Renal pelvis (tissue), 4 donors: ENCODE measurements around the gene NOP53. TPM values are rescaled to one million over a fixed set of nuclear protein-coding genes. Genes with fewer than 3 reads are reported as not detected.
"Not testable (repeated sequence)": the region's sequence is repeated elsewhere in the genome, so short reads cannot be mapped to it uniquely, and the experiment has no call there.

Source experiments
- DNase-seq: peaks from one replicate; pipeline ENCODE4 v3.0.0-alpha.2; 2013
- polyA plus RNA-seq, 3 donors: library from polyadenylated mRNA; unstranded; fragments of 120-200 nt; gene quantifications; one replicate each; pipeline ENCODE4 v1.2.1, GENCODE V29; 2013; ENCODE audit not compliant: insufficient read length in 3 of 3

NOP53 gene
- polyA plus RNA-seq, 3 donors = 370 to 415 (median 376) TPM

GRCh38 chr19:47713046-47714021, 32.0 kb upstream of the NOP53 start, which contains the start of gene EHD2:
TSS of gene EHD2 (plus strand) at chr19:47713422. CDS start at chr19:47716613, 3,191 bp downstream.
- DNase-seq = peak; percentile 42

- no peak for DNase-seq
Measured at GRCh38 chr19:47714339-47714738, 31.0 kb upstream of the NOP53 start.

GRCh38 chr19:47714855-47715254, 30.5 kb upstream of the NOP53 start:
- not testable (repeated sequence) for DNase-seq

GRCh38 chr19:47716270-47716937, 28.9 kb upstream of the NOP53 start:
- DNase-seq = no peak

- not testable (repeated sequence) for DNase-seq
Measured at GRCh38 chr19:47718415-47719046, 26.8 kb upstream of the NOP53 start.

- peak; percentile 77 for DNase-seq
Measured at GRCh38 chr19:47719047-47719859, 26.1 kb upstream of the NOP53 start.

GRCh38 chr19:47720669-47721422, 24.5 kb upstream of the NOP53 start:
- DNase-seq = no peak

GRCh38 chr19:47723581-47723940, 21.8 kb upstream of the NOP53 start:
- no peak for DNase-seq

GRCh38 chr19:47725759-47726401, 19.5 kb upstream of the NOP53 start:
- DNase-seq = no peak

- no peak for DNase-seq
Measured at GRCh38 chr19:47726467-47726866, 18.9 kb upstream of the NOP53 start.

- not testable (repeated sequence) for DNase-seq
Measured at GRCh38 chr19:47728295-47728694, 17.1 kb upstream of the NOP53 start.

GRCh38 chr19:47729468-47729798, 15.9 kb upstream of the NOP53 start:
- no peak for DNase-seq

- no peak for DNase-seq
Measured at GRCh38 chr19:47729799-47730520, 15.4 kb upstream of the NOP53 start.

- DNase-seq = no peak
Measured at GRCh38 chr19:47730521-47730889, 14.8 kb upstream of the NOP53 start.

GRCh38 chr19:47730910-47731309, 14.4 kb upstream of the NOP53 start:
- DNase-seq = no peak

GRCh38 chr19:47735131-47735530, 10.2 kb upstream of the NOP53 start:
- no peak for DNase-seq

GRCh38 chr19:47740866-47741519, 4.4 kb upstream of the NOP53 start:
- no peak for DNase-seq

- no peak for DNase-seq
Measured at GRCh38 chr19:47741544-47742140, 3.7 kb upstream of the NOP53 start.

- no peak for DNase-seq
Measured at GRCh38 chr19:47742634-47743033, 2.7 kb upstream of the NOP53 start.
